Islet precursor cell (in vitro differentiated cells): ENCODE data around the gene SLC43A3.
"Not testable (repeated sequence)": the region's sequence is repeated elsewhere in the genome, so short reads cannot be mapped to it uniquely, and the experiment has no call there.

Experiments used
- DNase-seq: peaks from one replicate; pipeline ENCODE4 v3.0.0-alpha.2; 2018

SLC43A3 gene

GRCh38 chr11:57376095-57377090 lies 50.5 kb downstream of the SLC43A3 start:
- DNase-seq = no peak

DNA sequence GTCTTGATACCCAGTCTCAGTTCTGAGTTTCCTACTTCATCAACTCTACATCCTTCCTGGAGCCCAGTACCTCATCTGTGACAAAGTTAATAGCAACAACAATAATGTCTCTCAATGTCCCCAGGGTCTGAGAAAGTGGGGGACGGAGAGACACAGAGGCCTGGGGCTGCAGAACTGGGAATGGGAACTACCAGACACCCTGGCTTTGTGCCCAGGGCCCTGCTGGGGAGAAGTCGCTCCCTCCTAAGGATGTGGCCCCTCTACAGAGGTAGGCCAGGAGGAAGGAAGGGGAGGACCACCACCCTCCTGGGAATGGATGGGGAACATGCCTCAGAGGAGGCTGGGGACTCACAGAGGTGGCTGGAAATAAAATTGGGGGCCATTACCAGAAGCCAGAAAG lies 51.4 kb downstream of the SLC43A3 start:
- DNase-seq = no peak

GRCh38 chr11:57374966-57375365 lies 52.0 kb downstream of the SLC43A3 start:
- no peak for DNase-seq

GRCh38 chr11:57373146-57373545 lies 53.8 kb downstream of the SLC43A3 start:
- DNase-seq = no peak

GRCh38 chr11:57370941-57371340 lies 56.0 kb downstream of the SLC43A3 start:
- no peak for DNase-seq

- DNase-seq = no peak
These were observed 56.7 kb downstream of the SLC43A3 start for GRCh38 chr11:57370251-57370650.

GRCh38 chr11:57368845-57369232 lies 58.1 kb downstream of the SLC43A3 start:
- DNase-seq = no peak

GRCh38 chr11:57368106-57368844 lies 58.6 kb downstream of the SLC43A3 start:
- DNase-seq = no peak

- DNase-seq = no peak
These were observed 61.9 kb downstream of the SLC43A3 start for GRCh38 chr11:57364851-57365660.

GRCh38 chr11:57363131-57364080 lies 63.5 kb downstream of the SLC43A3 start:
- no peak for DNase-seq

DNA sequence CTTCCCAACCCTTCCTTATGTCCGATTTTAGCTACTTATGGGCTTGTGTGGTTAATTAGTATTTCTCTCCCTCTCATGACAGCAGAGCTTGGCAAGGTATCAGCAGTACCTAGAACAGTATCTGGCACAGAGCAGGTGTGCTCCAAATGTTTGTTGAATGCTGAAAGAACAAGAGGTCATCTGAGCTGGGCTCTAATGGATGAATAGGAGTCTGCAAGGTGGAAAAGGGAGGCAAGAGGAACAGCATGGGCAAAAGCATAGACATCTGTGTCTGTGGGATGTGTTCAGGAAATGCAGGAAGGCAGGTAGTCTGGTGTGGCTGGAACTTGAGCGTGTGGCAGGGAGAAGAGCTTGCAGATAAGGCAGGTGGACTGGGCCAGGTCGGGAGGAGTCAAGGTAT lies 65.0 kb downstream of the SLC43A3 start:
- DNase-seq = no peak

DNA sequence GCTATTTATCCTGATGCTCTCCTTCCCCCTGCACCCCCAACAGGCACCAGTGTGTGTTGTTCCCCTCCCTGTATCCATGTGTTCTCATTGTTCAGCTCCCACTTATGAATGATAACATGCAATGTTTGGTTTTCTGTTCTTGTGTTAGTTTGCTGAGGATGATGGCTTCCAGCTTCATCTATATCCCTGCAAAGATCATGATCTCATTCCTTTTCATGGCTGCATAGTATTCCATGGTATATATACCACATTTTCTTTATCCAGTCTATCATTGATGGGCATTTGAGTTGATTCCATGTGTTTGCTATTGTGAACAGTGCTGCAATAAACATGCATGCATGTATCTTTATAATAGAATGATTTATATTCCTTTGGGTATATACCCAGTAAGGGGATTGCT lies 65.5 kb downstream of the SLC43A3 start:
- DNase-seq = not testable (repeated sequence)

GRCh38 chr11:57360991-57361390 lies 65.9 kb downstream of the SLC43A3 start:
- DNase-seq = no peak

- no peak for DNase-seq
These were observed 66.8 kb downstream of the SLC43A3 start for GRCh38 chr11:57359896-57360690.

GRCh38 chr11:57359396-57359795 lies 67.5 kb downstream of the SLC43A3 start:
- DNase-seq = no peak

DNA sequence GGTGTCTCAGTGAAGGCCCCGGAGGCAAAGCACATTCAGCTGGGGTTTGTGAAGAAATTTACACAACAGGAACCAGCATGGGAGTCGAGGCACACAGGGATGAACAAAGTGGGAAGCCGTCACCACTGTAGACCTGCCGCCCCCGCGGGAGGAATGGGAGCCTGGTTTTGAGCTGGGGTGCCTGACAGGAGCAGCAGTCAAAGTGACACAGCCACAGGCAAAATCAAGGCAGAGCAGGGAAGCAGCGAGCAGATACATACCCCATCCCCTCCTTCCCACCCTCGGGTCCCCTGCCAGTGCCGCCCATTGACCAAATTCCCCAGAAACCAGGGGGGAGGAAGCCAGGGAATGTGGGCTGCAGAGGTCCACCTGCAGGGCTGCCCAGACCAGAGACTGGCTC lies 67.9 kb downstream of the SLC43A3 start:
- DNase-seq = no peak

- DNase-seq = no peak
These were observed 68.4 kb downstream of the SLC43A3 start for GRCh38 chr11:57358543-57358961.

DNA sequence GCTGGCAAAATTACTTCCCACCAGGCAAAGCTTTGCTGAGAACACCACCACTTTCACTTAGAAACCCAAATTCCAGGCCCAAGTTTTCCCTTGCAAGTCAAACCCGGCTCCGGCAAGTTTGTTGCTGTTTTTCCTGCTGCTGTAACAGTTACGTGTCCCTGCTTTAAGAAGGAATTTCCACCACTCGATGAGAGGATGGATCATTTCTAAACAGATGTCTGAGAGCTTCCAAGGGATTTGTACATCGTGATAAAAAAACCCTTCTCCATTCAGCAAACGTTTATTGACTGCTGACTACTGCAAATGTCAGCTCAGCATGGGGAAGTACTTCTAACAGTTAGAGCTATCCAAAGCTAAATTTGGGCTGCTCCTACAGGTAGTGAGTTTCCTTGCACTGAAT lies 69.1 kb downstream of the SLC43A3 start:
- no peak for DNase-seq

GRCh38 chr11:57357310-57357709 lies 69.6 kb downstream of the SLC43A3 start:
- no peak for DNase-seq
